22Rv1 (cell line): Measurements from ENCODE around the gene PCOLCE2.

Source experiments
- H3K27ac ChIP-seq: fragments of 450-650 bp; 2 replicates; pipeline ENCODE4 v1.5.1; 2017
- CTCF ChIP-seq: fragments of 450-650 bp; IDR thresholded peaks from 2 replicates; pipeline ENCODE4 v1.5.1; 2017; ENCODE audit warnings: mild to moderate bottlenecking
- ZFX ChIP-seq: fragments of 450-650 bp; IDR thresholded peaks from 2 replicates; pipeline ENCODE4 v1.6.1; 2017; ENCODE audit warnings: antibody characterized with exemption, borderline replicate concordance

Gene PCOLCE2

GRCh38 chr3:142888481-142889211 lies at the start of gene PCOLCE2:
Gene PCOLCE2, minus strand, starts transcription at chr3:142889083. Its CDS starts 187 bp downstream, at chr3:142888896.
- H3K27ac ChIP-seq, result peak within 1 kb of the TSS; percentile 57
- TF ChIP-seq CTCF (0 out of 2 replicates have a peak, but pooled peaks have one; percentile 9), ZFX (no peak)

- no peak for TF ChIP-seq CTCF
- TF ChIP-seq ZFX, result no peak
These were observed 47.1 kb upstream of the PCOLCE2 start for GRCh38 chr3:142935963-142936362.

GRCh38 chr3:142934887-142935269 lies 46.0 kb upstream of the PCOLCE2 start:
- TF ChIP-seq CTCF (no peak), ZFX (no peak)
- H3K27ac ChIP-seq, result no peak overlapping the region

More at GRCh38 chr3:142935963-142936362, 47.1 kb upstream of the PCOLCE2 start:
- no peak overlapping the region for H3K27ac ChIP-seq

GRCh38 chr3:142934128-142934886 lies 45.4 kb upstream of the PCOLCE2 start:
- no peak overlapping the region for H3K27ac ChIP-seq
- TF ChIP-seq CTCF (no peak), ZFX (no peak)

- no peak overlapping the region for H3K27ac ChIP-seq
- no peak for TF ChIP-seq ZFX
- no peak for TF ChIP-seq CTCF
These were observed 42.3 kb upstream of the PCOLCE2 start for GRCh38 chr3:142931222-142931621.

- no peak overlapping the region for H3K27ac ChIP-seq
- TF ChIP-seq CTCF, result no peak; the same call in 1 of the 2 replicates
- no peak for TF ChIP-seq ZFX
These were observed 41.6 kb upstream of the PCOLCE2 start for GRCh38 chr3:142930463-142930862.

GRCh38 chr3:142929890-142930289 lies 41.0 kb upstream of the PCOLCE2 start:
- no peak overlapping the region for H3K27ac ChIP-seq
- TF ChIP-seq CTCF (no peak), ZFX (no peak)
